ENCODE results near the gene DUS1L.

Gene DUS1L

DNA sequence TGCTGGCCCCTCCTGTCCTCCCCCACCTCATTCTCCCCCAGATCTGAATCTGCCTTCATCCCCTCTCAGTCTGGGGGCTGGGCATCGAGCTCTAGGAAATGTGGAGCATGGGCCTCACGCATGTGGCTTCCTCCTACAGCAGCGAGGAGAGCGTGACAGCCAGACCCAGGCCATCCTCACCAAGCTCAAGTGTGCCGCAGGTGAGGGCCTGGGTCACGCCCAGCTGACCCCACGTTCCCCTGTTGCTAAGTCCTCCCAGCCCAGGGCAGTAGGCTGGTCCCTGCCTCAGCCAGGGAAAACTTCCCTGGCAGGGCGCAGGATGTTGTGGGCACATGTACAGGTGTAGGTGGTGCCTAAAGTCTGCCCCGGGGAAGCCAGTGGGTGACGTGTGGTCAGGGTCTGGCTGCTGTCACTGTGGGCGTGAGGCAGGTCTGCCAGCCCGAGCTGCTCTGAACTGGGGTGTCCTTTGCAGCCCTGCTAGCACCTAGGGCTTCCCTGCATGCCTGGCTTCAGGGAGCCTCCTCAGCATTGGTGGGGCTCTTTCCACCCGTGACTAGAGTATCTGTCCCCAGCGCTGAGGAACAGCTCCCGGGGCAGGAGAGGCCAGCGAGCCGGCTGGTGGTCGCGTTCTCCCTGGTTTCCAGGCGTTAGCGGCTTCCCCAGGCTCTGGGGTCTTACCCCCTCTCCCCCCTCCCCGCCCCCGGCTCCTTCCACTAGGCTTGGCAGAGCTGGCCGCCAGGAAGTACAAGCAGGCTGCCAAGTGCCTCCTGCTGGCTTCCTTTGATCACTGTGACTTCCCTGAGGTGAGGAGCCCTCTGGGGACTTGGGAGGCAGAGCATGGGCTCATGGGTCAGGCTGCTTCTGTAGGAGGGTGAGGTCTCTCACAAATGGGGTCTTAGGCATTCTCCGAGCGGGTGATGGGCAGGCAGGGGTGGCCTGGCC is 10.3 kb downstream of the DUS1L start:
- DNase-seq = no peak

DNA sequence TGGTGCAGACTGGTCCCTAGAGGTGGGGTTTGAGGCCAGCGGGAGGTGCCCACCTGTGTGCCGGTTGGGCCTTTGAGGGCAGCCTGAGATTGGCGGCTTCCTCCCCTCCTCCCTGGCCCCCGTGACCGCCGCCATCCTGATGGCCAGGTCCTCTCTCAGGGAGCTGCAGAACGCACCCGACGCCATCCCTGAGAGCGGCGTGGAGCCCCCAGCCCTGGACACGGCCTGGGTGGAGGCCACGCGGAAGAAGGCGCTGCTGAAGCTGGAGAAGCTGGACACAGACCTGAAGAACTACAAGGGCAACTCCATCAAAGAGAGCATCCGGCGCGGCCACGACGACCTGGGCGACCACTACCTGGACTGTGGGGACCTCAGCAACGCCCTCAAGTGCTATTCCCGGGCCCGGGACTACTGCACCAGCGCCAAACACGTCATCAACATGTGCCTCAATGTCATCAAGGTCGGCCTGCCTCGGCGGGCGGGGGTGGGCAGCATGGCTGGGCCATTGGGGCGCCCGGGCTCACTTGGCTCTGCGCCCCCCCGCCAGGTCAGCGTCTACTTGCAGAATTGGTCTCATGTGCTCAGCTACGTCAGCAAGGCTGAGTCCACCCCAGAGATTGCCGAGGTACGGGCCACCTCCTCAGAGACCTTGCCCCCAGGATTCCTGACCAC is 11.1 kb downstream of the DUS1L start:
- no peak for DNase-seq

DNA sequence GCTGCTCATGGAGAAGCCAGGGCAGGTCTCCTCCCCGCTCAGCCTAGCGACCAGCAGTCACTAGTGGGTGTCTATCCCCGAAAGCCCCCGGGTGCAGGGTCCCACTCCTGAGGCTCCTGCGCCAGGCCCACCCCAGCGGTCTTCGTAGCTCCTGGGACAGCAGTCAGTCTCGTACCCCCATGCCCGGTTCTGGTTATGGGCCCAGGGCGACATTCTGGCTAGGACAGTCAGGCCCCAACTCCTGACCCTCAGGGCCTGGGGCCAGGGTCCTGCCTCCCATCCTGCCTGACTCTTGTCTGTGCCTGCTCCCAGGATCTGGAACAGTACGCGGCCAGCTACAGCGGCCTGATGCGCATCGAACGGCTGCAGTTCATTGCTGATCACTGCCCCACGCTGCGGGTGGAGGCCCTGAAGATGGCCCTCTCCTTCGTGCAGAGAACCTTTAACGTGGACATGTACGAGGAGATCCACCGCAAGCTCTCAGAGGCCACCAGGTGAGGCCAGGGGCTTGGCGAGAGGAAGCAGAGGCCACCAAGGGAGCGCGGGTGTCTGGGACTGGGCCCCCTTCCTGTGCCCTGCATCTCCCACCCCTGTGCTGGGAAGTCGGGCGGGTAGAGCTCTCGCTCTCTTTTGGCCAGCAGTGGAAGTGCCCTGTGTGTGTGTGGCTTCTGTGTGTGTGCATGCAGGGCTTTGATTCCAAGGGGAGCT is 11.9 kb downstream of the DUS1L start:
- no peak for DNase-seq

DNA sequence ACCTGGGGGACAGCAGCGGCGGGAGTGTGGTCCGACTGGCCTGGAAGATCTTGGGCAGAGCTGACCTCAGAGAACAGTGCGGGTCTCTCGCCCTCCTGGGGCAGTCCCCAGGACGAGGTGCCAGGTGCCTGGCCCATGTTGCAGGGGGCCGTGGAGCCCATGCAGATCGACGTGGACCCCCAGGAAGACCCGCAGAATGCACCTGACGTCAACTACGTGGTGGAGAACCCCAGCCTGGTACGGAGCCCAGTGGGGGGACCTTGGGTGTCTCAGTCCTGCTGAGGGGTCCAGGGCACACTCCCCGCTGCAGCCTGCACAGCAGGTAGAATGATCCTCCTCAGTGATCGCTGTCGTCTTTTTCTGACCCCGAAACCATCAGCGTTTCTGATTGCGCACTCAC is 12.5 kb downstream of the DUS1L start:
- DNase-seq = no peak

DNA sequence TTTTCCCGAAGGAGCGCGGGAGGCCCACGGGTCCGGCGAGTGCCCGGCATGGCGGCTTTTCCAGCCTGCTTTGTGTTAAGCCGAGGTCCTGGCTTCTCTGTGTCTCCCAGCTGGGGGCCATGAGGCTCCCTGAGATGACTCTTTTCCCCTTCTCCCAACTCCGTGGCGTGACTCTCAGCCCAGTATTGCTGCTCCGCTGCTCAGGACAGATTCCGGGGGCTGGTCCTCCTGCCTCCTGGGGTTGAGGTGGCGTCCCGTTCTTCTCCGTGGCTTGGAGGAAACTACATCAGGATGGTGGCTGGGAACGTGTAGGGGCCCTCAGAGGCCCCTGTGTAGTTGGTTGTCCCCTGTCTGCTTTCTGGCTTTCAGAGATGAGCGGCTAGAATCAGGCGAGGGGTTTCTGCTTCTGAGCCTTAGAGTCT is 13.0 kb downstream of the DUS1L start:
- no peak for DNase-seq

DNA sequence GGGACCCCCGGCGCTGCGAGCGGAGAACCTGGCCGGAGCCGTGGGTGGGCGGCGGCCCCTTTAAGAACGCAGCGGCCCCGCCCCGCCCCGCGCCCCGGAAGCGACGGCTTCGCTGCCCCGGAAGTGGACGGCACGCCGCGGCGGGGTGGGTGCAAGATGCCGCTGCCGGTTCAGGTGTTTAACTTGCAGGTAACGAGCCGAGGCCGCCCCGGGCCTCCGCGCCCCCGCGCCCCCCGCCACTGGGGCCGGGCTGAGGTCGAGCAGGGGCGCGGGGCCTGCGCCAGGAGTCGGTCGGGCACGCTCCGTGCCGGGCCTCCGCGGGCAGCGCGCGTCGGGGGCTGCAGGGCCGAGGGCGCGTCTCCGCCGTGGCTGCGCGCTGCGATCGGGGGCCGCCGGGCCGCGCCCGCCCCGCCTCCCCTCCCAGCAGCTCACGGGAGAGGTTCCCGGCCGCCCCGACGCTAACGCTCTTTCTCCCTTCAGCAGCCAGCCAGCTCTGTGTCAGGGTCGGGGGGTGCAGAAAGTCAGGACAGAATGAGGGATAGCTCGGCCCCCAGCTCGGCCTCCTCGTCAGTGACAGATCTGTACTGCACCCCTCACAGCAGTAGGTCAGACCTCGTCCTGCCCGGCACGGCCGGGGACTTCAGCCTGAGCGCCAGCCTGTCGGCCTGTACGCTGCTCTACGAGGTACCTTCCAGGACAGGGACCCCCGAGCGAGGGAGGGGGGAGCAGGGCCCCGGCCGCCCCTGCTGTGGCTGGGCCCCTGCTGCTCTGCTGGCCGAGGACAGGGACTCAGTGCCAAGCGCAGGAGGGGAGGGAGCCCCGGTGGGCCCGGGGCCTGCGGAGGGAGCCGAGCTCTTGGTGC is 13.6 kb downstream of the DUS1L start, which contains the start of the genes GPS1 and RFNG:
Gene GPS1, plus strand, starts transcription at position 123 of the 862 bp plus-strand sequence. Its CDS starts 34 bp downstream, at position 157.
Gene RFNG, minus strand, starts transcription at position 36 of the 862 bp plus-strand sequence. CDS start 45 bp downstream, outside the sequence.
- DNase-seq = peak in 1 of 2 experiments; percentile 89

DNA sequence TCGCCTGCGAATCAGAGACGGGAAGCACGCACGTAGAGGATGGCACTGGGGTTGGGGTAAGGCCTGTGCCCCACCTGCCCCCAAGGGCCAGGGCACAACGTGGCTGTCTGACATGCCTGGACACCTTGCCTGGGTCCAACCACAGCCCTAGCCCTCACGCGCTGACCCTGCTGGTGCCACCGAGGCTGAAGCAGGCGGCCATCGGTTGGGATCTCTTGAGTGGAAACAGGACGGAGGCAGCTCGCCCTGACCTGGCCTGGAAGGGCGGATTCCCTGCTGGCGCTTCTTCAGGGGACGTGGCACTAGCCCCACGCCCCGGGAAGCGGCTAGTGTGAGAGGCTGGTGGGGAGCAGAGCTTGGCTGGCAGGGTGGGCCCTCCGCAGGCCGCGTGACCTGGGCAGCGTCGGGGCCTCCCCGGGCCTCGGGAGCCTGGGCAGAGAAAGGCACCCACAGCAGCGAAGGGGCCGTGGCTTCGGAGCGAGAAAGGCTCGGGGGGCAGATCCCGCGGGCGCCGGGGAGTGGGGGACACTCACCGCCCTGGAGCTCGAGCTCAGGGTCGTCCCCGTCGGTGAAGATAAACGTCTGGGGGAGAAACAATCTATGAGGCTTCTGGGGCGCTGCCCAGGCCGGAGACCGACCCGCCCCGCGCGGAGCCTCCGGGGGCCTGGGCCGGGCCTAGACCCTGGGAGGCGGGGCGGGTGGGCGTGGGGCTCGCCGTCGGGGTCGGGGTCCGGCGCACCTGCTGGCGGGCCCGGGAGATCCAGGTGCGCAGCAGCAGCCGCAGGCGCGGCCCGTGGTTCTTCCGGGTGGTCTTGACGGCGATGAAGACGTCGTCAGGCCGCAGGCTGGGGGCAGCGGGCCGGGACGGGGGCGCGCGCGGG is 14.6 kb downstream of the DUS1L start:
- no peak for DNase-seq

DNA sequence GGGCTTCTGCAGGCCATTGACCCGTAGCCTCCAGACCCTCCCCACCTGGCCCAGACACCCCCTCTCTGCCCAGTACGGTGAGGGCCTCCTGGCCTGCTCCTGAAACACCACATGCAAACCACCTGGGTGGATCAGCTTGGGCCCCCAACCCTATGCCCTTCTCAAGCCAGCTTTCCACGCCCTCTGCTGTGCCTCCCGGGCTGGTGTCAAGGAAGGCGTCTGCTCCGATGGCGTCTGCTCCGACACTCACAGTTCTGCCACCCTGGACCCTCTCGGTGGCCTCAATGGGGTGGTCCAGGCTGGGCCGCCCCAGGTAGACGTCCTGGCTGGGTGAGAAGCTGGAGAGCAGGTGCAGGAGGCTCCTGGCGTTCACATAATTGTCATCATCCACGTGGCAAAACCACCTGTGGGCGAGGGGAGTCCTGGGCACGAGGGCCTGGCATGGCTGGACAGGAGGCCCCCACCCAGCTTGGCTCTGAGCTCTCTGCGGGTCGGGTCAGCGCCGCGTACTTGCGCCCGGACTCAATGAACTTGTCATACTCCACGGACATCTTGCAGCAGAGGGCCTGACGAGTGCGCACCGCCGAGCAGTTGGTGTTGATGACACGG is 15.3 kb downstream of the DUS1L start:
- DNase-seq = no peak

DNA sequence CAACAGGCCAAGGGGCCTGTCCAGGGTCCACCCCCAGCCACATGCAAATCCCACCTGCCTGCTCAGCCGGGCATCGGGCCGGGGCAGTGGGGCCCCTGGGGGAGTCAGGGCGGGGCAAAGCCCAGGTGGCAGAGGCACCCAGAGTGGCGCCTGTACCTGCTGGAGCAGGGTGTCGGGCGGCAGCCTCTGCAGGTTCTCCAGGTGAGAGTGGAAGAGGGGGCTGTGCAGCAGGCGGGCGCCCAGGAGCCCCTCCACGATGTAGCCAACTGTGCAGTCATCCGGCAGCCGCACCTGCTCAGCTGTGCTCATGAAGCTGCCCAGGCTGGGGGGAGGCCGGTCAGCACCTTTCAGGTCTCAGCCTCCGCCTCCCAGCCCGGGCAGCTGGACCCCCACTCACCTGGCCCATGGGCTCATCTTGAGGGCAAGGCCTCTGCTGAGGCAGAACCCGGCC is 16.1 kb downstream of the DUS1L start:
- no peak for DNase-seq

DNA sequence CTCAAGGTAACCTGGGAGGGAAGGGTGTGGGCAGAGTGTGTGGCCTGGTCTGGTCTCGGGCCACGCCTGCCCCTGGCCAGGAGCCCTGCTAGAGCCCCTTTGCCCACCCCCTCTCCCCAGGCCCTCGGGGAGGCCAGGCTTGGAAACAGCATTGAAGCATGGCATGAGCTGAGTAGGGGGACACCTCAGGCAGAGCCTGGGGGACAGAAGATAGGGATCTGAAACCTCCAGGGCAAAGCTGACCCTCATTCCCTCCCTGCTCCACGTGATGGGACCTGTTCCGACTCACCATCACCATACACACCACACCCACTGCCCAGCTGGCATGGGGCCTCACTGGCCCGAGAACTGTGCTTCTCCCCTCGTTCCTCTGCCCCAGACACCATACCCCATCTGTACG is 16.5 kb downstream of the DUS1L start:
- DNase-seq = no peak

DNA sequence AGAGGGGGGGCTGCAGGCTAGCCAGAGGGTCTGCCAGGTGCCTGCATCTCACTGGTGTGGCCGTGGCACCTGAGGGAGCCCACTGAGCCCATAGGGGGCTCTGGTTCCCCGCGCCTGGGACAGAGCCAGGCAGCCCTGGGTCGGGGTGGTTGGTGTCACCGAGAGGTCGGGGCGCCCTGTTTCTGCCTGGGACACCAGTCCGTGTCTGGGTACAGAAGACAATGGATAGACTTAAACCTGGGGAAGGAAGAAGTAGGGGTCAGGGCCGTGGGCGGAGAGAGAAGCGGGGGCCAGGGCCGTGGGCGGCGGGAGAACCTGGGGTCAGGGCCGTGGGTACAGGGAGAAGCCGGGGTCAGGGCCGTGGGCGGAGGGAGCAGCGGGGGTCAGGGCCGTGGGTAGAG is 17.0 kb downstream of the DUS1L start:
- no peak for DNase-seq

DNA sequence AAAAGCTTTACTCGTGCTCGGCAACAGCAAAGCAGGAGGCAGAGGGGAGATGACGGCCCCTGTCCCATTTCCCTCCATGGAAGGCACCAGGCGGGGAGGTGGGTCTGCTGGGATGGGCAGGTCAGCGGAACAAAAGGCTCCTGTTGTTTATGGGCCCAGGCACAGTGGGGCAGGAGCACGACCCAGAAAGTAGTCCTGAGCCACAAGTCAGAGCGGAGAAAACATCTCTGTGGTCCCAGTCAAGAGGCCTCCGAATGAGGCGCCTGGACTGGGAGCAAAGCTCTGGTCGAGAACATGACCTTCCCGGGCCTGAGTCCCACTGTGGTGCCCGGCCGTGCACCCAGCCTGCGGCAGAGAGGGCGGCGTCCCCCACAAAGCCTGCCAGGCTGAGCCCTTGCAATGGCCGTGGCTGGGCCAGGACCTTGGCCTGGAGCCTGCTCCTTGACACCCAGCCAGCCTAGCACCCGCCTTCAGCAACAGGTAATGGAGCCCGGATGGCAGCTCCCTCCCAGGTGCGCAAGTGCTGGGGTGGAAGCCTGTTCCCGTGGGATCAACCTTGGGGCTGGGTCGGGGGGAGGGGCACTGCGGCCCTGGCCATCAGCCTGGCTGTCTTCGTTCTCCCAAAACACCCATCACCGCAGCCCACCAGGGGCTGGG is 17.6 kb downstream of the DUS1L start:
- DNase-seq = no peak

DNA sequence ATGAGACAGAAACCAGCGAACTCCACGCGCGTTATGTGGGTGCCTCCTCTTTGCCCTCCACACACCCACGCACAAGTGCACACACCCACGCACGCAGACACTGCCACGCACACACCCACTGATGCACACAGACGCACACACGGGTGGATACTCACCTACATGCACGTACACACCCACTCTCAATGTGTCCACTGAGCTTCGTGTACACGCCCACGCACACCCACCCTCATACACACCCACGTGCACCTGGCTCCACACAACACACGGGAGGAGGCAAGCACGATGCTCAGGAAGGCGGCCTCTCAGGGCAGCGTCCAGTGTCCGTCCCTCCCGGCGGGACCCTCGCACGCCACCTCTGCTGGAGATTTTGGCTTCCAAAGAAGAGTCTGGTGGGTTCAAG is 18.2 kb downstream of the DUS1L start:
- DNase-seq = no peak

DNA sequence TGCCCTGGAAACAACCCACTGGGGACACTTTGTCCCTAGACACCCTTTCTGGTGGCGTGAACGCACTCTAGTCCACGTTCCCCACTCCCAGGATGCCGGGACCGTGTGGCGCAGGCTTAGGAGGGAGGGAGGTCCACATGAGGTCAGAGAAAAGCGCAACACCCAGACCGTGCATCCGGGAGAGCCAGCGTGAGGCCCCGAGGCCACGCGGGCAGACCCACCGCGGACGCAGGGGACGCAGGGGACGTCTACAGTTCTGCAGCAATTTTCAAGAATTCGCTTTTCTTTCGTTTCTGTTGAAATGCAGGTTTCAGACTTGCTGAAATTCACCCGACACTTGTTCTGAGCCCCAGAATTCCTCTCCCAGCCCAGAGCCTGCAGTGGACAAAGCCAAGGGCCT is 18.7 kb downstream of the DUS1L start:
- no peak for DNase-seq

DNA sequence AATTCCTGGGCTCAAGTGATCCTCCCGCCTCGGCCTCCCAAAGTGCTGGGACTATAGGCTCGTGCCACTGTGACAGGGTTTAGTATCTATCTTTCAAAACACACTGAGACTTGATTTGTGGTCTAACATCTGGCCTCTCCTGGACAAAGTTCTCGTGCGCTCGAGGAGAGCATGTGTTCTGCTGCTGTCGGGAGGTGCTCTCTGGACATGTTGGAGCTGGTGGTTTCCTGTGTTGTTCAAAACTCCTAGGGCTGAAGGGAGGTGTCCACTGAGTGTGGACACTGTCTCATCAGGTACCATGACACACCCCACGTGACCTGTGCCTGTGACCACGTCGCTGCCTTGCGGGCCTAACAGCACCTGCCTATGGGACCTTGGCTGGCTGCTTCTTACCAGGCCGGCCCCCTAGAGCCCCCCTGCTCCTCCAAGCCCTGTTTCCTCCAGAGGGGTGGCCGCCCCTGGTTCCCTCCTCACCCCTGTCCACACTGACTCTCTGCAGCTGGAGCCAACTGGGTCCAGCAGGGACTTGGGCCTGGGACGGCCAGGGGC is 19.6 kb downstream of the DUS1L start:
- DNase-seq = no peak

DNA sequence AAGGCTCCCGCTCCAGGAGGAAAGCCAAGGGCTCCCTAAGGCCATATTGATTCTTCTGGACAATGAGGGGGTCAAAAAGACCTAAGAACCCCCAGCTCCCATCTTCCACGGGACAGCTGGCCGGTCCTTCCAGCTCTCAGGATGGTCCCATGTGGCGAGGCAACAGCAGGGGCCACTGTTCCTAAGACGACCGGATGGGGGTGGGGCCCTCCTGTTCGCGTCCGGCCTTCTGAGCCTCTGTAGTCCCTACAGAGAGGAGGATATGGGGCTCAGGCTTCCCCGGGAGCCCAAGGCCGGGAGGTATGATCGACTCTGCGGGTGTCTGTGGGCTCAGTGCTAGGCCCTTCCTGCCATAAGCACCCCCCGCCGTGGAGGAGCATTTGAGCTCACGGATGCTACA is 22.1 kb downstream of the DUS1L start:
- no peak for DNase-seq

DNA sequence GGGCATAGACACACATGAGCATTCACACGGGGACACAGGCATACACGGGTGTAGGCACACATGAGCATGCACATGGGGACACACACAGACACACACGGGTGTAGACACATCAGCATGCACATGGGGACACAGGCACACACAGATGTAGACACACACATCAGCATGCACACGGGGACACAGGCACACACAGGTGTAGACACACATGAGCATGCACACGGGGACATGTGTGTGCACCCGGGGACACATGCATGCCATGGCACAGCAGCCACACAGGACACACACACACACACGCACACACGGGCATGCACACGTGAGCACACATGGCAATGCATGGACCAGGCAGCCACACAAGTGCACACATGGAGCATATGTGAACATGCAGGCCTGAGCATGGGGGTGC is 23.0 kb downstream of the DUS1L start:
- no peak for DNase-seq

DNA sequence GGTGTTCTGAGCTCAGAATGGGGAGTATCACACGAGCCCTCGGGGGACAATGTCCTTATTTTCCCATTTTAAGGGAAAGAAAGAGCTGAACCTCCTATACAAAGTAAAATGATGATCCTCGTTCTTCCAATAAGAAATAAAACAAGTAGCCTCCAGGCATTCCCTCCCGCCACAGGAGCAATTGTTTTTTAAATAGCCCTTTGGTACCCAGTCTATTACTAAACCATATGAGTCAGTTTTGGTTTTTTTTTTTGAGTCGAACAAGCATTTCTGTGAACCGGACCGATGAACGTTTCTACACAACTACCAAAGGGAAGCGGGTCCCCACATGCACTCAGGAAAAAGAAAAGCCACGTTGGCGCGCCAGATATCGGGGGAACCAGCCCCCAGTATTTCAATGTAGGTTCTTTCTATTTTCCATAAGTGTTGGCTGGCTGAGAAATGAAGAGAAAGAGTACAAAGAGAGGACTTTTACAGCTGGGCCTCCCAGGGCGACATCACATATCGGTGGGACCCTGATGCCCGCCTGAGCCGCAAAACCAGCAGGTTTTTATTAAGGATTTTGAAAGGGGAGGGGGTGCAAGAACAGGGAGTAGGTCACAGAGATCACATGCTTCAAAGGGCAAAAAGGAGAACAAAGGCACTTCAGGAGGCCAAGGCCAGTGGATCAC is 24.3 kb downstream of the DUS1L start:
- no peak for DNase-seq

DNA sequence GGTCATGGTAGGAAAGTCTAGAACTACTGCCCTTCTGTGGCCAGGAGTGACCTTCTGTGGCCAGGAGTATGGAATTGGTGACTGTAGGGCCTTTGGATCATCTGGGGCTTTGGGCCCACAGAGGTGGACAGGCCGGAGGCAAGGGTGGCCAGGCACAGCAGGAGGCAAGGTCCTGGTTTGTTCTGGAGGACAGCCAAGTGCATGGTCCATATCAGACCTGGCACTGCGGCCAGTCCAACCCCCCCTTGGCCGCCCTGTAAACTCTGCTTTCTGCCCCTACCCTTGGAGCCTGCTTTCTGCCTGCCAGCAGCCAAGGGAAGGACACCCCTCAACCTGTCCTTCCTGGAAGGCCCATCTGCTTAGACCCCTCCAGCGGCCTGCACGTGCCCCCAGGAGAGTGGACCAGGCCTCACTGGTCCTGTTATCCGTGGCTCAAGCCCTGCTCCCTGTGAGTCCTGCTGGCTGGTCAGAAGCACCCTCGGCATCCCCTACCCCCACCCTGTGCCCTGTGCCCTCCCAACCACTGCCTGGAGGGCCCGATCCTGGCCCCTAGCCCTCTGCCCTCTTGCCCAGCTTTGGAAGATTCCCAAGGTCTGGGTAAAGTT is 25.8 kb downstream of the DUS1L start:
- no peak for DNase-seq

All from NCI-H526 (cell line).